DOHH2 (cell line): ENCODE measurements around the gene MGAT1.

Experiments used
- H3F3A ChIP-seq: fragments of 200-600 bp; sonication (generic), shearing (Covaris generic); 2 replicates; pipeline ENCODE4 v1.6.0; 2016; ENCODE audit warnings: antibody characterized with exemption, mild to moderate bottlenecking; ENCODE audit not compliant: control insufficient read depth, insufficient read depth
- H3K27ac ChIP-seq: fragments of 200-600 bp; sonication (generic); 2 replicates; pipeline ENCODE4 v1.5.1; 2014; ENCODE audit warnings: low read depth, mild to moderate bottlenecking, low read length, moderate library complexity
- H3K27me3 ChIP-seq: fragments of 200-600 bp; sonication (generic); 2 replicates; pipeline ENCODE4 v1.6.1; 2014; ENCODE audit warnings: mild to moderate bottlenecking, low read length, mixed read lengths; ENCODE audit not compliant: control insufficient read depth
- H3K36me3 ChIP-seq: fragments of 200-600 bp; sonication (generic); 2 replicates; pipeline ENCODE4 v1.6.1; 2014; ENCODE audit warnings: mild to moderate bottlenecking, low read length, moderate library complexity, mixed read lengths; ENCODE audit not compliant: control insufficient read depth
- H3K4me1 ChIP-seq: fragments of 200-600 bp; sonication (generic); 2 replicates; pipeline ENCODE4 v1.6.1; 2014; ENCODE audit warnings: mild to moderate bottlenecking, low read length, mixed read lengths; ENCODE audit not compliant: control insufficient read depth
- H3K4me2 ChIP-seq: fragments of 200-600 bp; sonication (generic); 2 replicates; pipeline ENCODE4 v1.6.0; 2014; ENCODE audit warnings: mild to moderate bottlenecking, low read length, moderate library complexity
- H3K4me3 ChIP-seq: fragments of 200-600 bp; sonication (generic); 2 replicates; pipeline ENCODE4 v1.5.1; 2014; ENCODE audit warnings: mild to moderate bottlenecking, low read length, mixed read lengths
- H3K79me2 ChIP-seq: fragments of 200-600 bp; sonication (generic); 2 replicates; pipeline ENCODE4 v1.6.1; 2014; ENCODE audit warnings: mild to moderate bottlenecking, low read length, mixed read lengths; ENCODE audit not compliant: control insufficient read depth
- H3K9me2 ChIP-seq: fragments of 200-600 bp; sonication (generic); replicated peaks from 2 replicates; pipeline ENCODE4 v1.6.1; 2014; ENCODE audit warnings: mild to moderate bottlenecking, low read length, mixed read lengths; ENCODE audit not compliant: control insufficient read depth
- H3K9me3 ChIP-seq: fragments of 200-600 bp; sonication (generic); 2 replicates; pipeline ENCODE4 v1.6.1; 2014; ENCODE audit warnings: antibody characterized with exemption, low read length, mixed read lengths; ENCODE audit not compliant: control insufficient read depth, insufficient read depth
- H4K20me1 ChIP-seq: fragments of 200-600 bp; sonication (generic); 2 replicates; pipeline ENCODE4 v1.6.0; 2014; ENCODE audit warnings: low read depth, mild to moderate bottlenecking, antibody characterized with exemption, low read length, moderate library complexity; ENCODE audit not compliant: control insufficient read depth, insufficient read depth
- EZH2phosphoT487 ChIP-seq: fragments of 200-600 bp; sonication (generic); IDR thresholded peaks from 2 replicates; pipeline ENCODE4 v1.6.1; 2017; ENCODE audit warnings: borderline replicate concordance, mild to moderate bottlenecking, antibody characterized with exemption, low read length, moderate library complexity, mixed read lengths
- TF ChIP-seq, protein P1 (sequence below): fragments of 200-600 bp; sonication (generic); IDR thresholded peaks from one replicate; pipeline ENCODE4 v1.5.1; 2014; ENCODE audit warnings: antibody characterized with exemption, mild to moderate bottlenecking, low read depth, low read length; ENCODE audit not compliant: poor library complexity, severe bottlenecking

The MGAT1 gene

GRCh38 chr5:180802325-180803180, at the start of gene MGAT1:
TSS of gene MGAT1 (minus strand) at chr5:180802806. CDS start at chr5:180792971, 9,835 bp downstream.
- TF ChIP-seq EZH2phosphoT487 = no peak
- TF ChIP-seq, protein P1, sequence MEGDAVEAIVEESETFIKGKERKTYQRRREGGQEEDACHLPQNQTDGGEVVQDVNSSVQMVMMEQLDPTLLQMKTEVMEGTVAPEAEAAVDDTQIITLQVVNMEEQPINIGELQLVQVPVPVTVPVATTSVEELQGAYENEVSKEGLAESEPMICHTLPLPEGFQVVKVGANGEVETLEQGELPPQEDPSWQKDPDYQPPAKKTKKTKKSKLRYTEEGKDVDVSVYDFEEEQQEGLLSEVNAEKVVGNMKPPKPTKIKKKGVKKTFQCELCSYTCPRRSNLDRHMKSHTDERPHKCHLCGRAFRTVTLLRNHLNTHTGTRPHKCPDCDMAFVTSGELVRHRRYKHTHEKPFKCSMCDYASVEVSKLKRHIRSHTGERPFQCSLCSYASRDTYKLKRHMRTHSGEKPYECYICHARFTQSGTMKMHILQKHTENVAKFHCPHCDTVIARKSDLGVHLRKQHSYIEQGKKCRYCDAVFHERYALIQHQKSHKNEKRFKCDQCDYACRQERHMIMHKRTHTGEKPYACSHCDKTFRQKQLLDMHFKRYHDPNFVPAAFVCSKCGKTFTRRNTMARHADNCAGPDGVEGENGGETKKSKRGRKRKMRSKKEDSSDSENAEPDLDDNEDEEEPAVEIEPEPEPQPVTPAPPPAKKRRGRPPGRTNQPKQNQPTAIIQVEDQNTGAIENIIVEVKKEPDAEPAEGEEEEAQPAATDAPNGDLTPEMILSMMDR = no peak
- no peaks in the 10 kb centered on the region for H3K9me3 ChIP-seq
- peaks cover 75% of the 10 kb centered on the region for H3K4me1 ChIP-seq
- H3K9me2 ChIP-seq = no peaks in the 10 kb centered on the region
- peaks cover 35% of the 10 kb centered on the region for H4K20me1 ChIP-seq
- H3K4me2 ChIP-seq = peak within 1 kb of the TSS; percentile 82
- peaks cover 70% of the 10 kb centered on the region for H3K36me3 ChIP-seq
- peak within 1 kb of the TSS; percentile 97 for H3K4me3 ChIP-seq
- no peaks in the 10 kb centered on the region for H3K27me3 ChIP-seq
- H3K79me2 ChIP-seq = peaks cover 96% of the 10 kb centered on the region
- peaks cover 21% of the 10 kb centered on the region for H3F3A ChIP-seq
- H3K27ac ChIP-seq = peak within 1 kb of the TSS; percentile 85

GRCh38 chr5:180850434-180851078, 48.0 kb upstream of the MGAT1 start:
- H3K79me2 ChIP-seq = peaks cover 21% of the 10 kb centered on the region
- TF ChIP-seq, protein P1 = no peak
- H3K4me1 ChIP-seq = no peaks in the 10 kb centered on the region
- no peaks in the 10 kb centered on the region for H4K20me1 ChIP-seq
- H3K9me2 ChIP-seq = no peaks in the 10 kb centered on the region
- peaks cover 72% of the 10 kb centered on the region for H3K36me3 ChIP-seq
- H3K4me2 ChIP-seq = no peak overlapping the region
- H3K27ac ChIP-seq = no peak overlapping the region
- H3F3A ChIP-seq = peaks cover 3% of the 10 kb centered on the region; the same call in 1 of the 2 replicates
- peaks cover 17% of the 10 kb centered on the region; the same call in 1 of the 2 replicates for H3K9me3 ChIP-seq
- H3K4me3 ChIP-seq = no peak overlapping the region
- no peaks in the 10 kb centered on the region for H3K27me3 ChIP-seq

GRCh38 chr5:180849827-180850226, 47.2 kb upstream of the MGAT1 start:
- Histone ChIP-seq H4K20me1 (no peaks in the 10 kb centered on the region), H3K79me2 (peaks cover 21% of the 10 kb centered on the region), H3F3A (peaks cover 3% of the 10 kb centered on the region; the same call in 1 of the 2 replicates), H3K9me2 (no peaks in the 10 kb centered on the region), H3K36me3 (peaks cover 68% of the 10 kb centered on the region), H3K27ac (no peak overlapping the region), H3K4me2 (no peak overlapping the region), H3K4me3 (no peak overlapping the region), H3K9me3 (peaks cover 17% of the 10 kb centered on the region; the same call in 1 of the 2 replicates), H3K27me3 (no peaks in the 10 kb centered on the region), H3K4me1 (no peaks in the 10 kb centered on the region)
- TF ChIP-seq EZH2phosphoT487 = no peak
